Nephron progenitor cell (in vitro differentiated cells): ENCODE measurements around the gene RNF157.
A peak's percentile ranks its signal among the peaks of the same experiment; 100 is the strongest.
"Not testable (repeated sequence)": the region's sequence is repeated elsewhere in the genome, so short reads cannot be mapped to it uniquely, and the experiment has no call there.

ENCODE experiments used
- DNase-seq: peaks from one replicate; pipeline ENCODE4 v3.0.0; 2021
- H3K27ac Mint-ChIP-seq: 2 replicates; pipeline ENCODE4 v1.8.0; 2021; ENCODE audit warnings: mild to moderate bottlenecking, moderate library complexity, mixed read lengths
- H3K27me3 Mint-ChIP-seq: 2 replicates; pipeline ENCODE4 v1.8.0; 2021; ENCODE audit warnings: mild to moderate bottlenecking, low read depth, mixed read lengths; ENCODE audit not compliant: poor library complexity
- H3K36me3 Mint-ChIP-seq: 2 replicates; pipeline ENCODE4 v1.8.0; 2021; ENCODE audit warnings: low read depth, mixed read lengths
- H3K4me1 Mint-ChIP-seq: 2 replicates; pipeline ENCODE4 v1.8.0; 2021; ENCODE audit warnings: mixed read lengths
- H3K4me3 Mint-ChIP-seq: 2 replicates; pipeline ENCODE4 v1.8.0; 2021; ENCODE audit warnings: mild to moderate bottlenecking, moderate library complexity, mixed read lengths
- H3K9me3 Mint-ChIP-seq: 2 replicates; pipeline ENCODE4 v1.8.0; 2021; ENCODE audit warnings: mild to moderate bottlenecking, moderate library complexity, mixed read lengths
- CTCF ChIP-seq: fragments of 200-600 bp; sonication (generic); IDR thresholded peaks from 2 replicates; pipeline ENCODE4 v1.5.0; 2021; ENCODE audit warnings: antibody characterized with exemption

RNF157 gene

GRCh38 chr17:76189247-76189646 lies 51.0 kb downstream of the RNF157 start:
- H3K9me3 Mint-ChIP-seq = no peaks in the 10 kb centered on the region
- DNase-seq = no peak
- no peaks in the 10 kb centered on the region for H3K27me3 Mint-ChIP-seq
- H3K36me3 Mint-ChIP-seq = no peaks in the 10 kb centered on the region
- TF ChIP-seq CTCF = no peak
- peaks cover 26% of the 10 kb centered on the region for H3K4me1 Mint-ChIP-seq
- no peak overlapping the region for H3K4me3 Mint-ChIP-seq
- H3K27ac Mint-ChIP-seq = no peak overlapping the region

- no peaks in the 10 kb centered on the region for H3K27me3 Mint-ChIP-seq
- H3K4me3 Mint-ChIP-seq = no peak overlapping the region
- peaks cover 18% of the 10 kb centered on the region for H3K4me1 Mint-ChIP-seq
- no peak for DNase-seq
- TF ChIP-seq CTCF = no peak
- H3K9me3 Mint-ChIP-seq = no peaks in the 10 kb centered on the region
- H3K36me3 Mint-ChIP-seq = no peaks in the 10 kb centered on the region
- no peak overlapping the region for H3K27ac Mint-ChIP-seq
Observed at GRCh38 chr17:76188213-76189016, 51.9 kb downstream of the RNF157 start.

- not testable (repeated sequence) for H3K27me3 Mint-ChIP-seq
Observed at GRCh38 chr17:76186774-76187173, 53.5 kb downstream of the RNF157 start.

GRCh38 chr17:76184290-76184689 lies 56.0 kb downstream of the RNF157 start:
- no peak for DNase-seq
- Mint-ChIP-seq H3K9me3 (no peaks in the 10 kb centered on the region), H3K27me3 (no peaks in the 10 kb centered on the region), H3K4me3 (no peak overlapping the region), H3K4me1 (peaks cover 9% of the 10 kb centered on the region), H3K36me3 (no peaks in the 10 kb centered on the region), H3K27ac (no peak overlapping the region)
- no peak for TF ChIP-seq CTCF

More at GRCh38 chr17:76186774-76187173, 53.5 kb downstream of the RNF157 start:
- not testable (repeated sequence) for H3K4me1 Mint-ChIP-seq, H3K27ac Mint-ChIP-seq, H3K9me3 Mint-ChIP-seq, DNase-seq, H3K4me3 Mint-ChIP-seq, H3K36me3 Mint-ChIP-seq

- peak; percentile 93 for DNase-seq
- peak; percentile 82 for TF ChIP-seq CTCF
- no peaks in the 10 kb centered on the region for H3K27me3 Mint-ChIP-seq
- no peak overlapping the region for H3K4me3 Mint-ChIP-seq
- H3K27ac Mint-ChIP-seq = no peak overlapping the region
- H3K4me1 Mint-ChIP-seq = peaks cover 9% of the 10 kb centered on the region
- no peaks in the 10 kb centered on the region for H3K9me3 Mint-ChIP-seq
- no peaks in the 10 kb centered on the region for H3K36me3 Mint-ChIP-seq
Observed at GRCh38 chr17:76182016-76182764, 58.1 kb downstream of the RNF157 start.
